Neural cell (in vitro differentiated cells): ENCODE results near the gene CPSF4L.

ENCODE experiments used
- EP300 ChIP-seq: fragments of 450-650 bp; conservative IDR thresholded peaks from 2 replicates; pipeline ENCODE4 v1.6.1; 2014; ENCODE audit warnings: antibody characterized with exemption, mild to moderate bottlenecking, moderate library complexity; ENCODE audit not compliant: poor library complexity, severe bottlenecking
- EZH2 ChIP-seq: fragments of 200-600, 300-800 bp; shearing (Covaris generic), sonication (generic); IDR thresholded peaks from 2 replicates; pipeline ENCODE4 v1.6.1; 2014; ENCODE audit warnings: antibody characterized with exemption, low read length, borderline replicate concordance, mild to moderate bottlenecking; ENCODE audit not compliant: insufficient read depth, poor library complexity, severe bottlenecking
- RAD21 ChIP-seq: fragments of 450-650 bp; conservative IDR thresholded peaks from 2 replicates; pipeline ENCODE4 v1.6.1; 2014; ENCODE audit warnings: antibody characterized with exemption, mild to moderate bottlenecking, moderate library complexity
- TF ChIP-seq, protein P1 (sequence below): fragments of 450-650 bp; IDR thresholded peaks from 2 replicates; pipeline ENCODE4 v1.5.1; 2014; ENCODE audit warnings: antibody characterized with exemption, mild to moderate bottlenecking, moderate library complexity; ENCODE audit not compliant: poor library complexity, severe bottlenecking

DNA sequence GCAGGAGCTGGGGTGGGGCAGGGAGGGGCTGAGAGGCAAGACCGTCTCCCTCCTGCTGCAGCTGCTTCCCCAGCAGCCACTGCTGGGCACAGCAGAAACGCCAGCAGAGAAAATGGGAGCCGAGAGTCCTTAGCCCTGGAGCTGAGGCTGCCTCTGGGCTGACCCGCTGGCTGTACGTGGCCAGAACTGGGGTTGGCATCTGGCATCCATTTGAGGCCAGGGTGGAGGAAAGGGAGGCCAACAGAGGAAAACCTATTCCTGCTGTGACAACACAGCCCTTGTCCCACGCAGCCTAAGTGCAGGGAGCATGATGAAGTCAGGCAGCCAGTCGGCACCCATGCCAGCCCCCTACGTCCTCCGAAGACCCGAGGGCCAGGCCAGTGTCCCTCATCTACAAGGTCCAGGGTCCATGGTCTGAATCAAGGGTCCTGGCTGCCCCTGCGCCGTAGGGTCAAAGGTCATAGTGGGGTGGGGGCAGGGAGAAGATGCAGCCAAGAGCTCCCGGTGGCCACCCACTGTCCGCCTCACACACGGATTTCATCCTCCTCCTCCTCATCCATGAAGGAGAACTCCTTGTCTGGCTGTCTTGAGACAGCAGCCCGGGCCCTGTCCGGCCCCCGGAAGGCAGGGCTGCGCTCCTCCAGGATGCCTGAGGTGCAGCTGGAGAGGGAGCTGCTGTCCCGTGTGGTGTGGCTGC lies 23.4 kb upstream of the CPSF4L start:
- TF ChIP-seq, protein P1, sequence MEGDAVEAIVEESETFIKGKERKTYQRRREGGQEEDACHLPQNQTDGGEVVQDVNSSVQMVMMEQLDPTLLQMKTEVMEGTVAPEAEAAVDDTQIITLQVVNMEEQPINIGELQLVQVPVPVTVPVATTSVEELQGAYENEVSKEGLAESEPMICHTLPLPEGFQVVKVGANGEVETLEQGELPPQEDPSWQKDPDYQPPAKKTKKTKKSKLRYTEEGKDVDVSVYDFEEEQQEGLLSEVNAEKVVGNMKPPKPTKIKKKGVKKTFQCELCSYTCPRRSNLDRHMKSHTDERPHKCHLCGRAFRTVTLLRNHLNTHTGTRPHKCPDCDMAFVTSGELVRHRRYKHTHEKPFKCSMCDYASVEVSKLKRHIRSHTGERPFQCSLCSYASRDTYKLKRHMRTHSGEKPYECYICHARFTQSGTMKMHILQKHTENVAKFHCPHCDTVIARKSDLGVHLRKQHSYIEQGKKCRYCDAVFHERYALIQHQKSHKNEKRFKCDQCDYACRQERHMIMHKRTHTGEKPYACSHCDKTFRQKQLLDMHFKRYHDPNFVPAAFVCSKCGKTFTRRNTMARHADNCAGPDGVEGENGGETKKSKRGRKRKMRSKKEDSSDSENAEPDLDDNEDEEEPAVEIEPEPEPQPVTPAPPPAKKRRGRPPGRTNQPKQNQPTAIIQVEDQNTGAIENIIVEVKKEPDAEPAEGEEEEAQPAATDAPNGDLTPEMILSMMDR, result no peak
- no peak for TF ChIP-seq EP300
- no peak for TF ChIP-seq RAD21
- no peak for TF ChIP-seq EZH2
